ENCODE results near the gene TRAF1.

DNA sequence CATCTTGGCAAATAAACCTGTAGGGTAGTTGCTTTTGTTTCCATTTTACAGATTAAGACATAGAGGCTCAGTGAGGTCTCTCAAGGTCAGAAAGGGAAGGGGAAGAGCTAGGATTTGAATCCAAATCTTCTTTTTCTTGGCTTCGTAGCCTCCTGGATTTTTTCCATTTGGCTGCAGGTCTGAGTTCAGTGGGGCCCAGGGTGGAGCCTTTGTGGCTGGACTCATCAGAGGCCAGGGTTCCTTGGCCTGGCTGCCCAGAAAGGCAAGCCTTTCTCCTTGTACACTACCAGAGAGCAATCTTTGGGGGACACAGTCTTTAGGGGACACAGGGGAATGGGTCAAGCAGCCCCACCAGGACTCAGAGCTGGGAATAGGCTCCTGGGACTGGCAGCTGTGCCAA lies 10.5 kb upstream of the TRAF1 start:
- TF ChIP-seq, protein P1, sequence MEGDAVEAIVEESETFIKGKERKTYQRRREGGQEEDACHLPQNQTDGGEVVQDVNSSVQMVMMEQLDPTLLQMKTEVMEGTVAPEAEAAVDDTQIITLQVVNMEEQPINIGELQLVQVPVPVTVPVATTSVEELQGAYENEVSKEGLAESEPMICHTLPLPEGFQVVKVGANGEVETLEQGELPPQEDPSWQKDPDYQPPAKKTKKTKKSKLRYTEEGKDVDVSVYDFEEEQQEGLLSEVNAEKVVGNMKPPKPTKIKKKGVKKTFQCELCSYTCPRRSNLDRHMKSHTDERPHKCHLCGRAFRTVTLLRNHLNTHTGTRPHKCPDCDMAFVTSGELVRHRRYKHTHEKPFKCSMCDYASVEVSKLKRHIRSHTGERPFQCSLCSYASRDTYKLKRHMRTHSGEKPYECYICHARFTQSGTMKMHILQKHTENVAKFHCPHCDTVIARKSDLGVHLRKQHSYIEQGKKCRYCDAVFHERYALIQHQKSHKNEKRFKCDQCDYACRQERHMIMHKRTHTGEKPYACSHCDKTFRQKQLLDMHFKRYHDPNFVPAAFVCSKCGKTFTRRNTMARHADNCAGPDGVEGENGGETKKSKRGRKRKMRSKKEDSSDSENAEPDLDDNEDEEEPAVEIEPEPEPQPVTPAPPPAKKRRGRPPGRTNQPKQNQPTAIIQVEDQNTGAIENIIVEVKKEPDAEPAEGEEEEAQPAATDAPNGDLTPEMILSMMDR (IDR thresholded peaks at IDR 0.05), result no peak
- no peak for TF ChIP-seq POLR2A (IDR thresholded peaks at IDR 0.05)
